Hepatocyte (in vitro differentiated cells): Measurements from ENCODE around the gene SMPD2.

ENCODE experiments used
- EZH2 ChIP-seq: fragments of 200-600 bp; sonication (generic); IDR thresholded peaks from 2 replicates; pipeline ENCODE4 v1.6.1; 2016; ENCODE audit warnings: antibody characterized with exemption, mild to moderate bottlenecking, borderline replicate concordance
- TF ChIP-seq, protein P1 (sequence below): fragments of 200-600 bp; sonication (generic); IDR thresholded peaks from 2 replicates; pipeline ENCODE4 v1.5.1; 2016; ENCODE audit warnings: antibody characterized with exemption, mild to moderate bottlenecking; ENCODE audit not compliant: poor library complexity

DNA sequence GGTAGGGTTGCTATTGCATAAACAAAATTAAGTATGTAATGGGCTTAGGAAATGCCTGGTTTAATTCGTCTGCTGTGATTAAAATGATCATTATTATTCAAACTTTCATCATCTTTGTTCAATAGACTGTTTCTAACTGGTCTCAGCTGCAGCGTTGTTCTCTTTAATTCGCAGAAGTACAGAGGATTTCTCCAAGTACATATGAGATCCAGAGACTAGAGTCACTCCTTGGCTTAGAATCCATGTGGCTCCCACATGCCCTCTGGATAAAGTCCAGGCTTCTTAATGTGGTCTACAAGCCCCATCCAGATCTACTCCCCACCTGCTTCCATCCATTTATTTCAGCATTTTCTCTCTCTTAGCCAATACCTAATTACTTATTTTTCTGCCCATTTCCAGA is 43.6 kb downstream of the SMPD2 start:
- TF ChIP-seq, protein P1, sequence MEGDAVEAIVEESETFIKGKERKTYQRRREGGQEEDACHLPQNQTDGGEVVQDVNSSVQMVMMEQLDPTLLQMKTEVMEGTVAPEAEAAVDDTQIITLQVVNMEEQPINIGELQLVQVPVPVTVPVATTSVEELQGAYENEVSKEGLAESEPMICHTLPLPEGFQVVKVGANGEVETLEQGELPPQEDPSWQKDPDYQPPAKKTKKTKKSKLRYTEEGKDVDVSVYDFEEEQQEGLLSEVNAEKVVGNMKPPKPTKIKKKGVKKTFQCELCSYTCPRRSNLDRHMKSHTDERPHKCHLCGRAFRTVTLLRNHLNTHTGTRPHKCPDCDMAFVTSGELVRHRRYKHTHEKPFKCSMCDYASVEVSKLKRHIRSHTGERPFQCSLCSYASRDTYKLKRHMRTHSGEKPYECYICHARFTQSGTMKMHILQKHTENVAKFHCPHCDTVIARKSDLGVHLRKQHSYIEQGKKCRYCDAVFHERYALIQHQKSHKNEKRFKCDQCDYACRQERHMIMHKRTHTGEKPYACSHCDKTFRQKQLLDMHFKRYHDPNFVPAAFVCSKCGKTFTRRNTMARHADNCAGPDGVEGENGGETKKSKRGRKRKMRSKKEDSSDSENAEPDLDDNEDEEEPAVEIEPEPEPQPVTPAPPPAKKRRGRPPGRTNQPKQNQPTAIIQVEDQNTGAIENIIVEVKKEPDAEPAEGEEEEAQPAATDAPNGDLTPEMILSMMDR, result no peak
- no peak for TF ChIP-seq EZH2
